Activated naive CD8-positive, alpha-beta T cell treated with anti-CD3 and anti-CD28 coated beads, Interleukin-2, amount 10 ng/mL, durations not matched to agents 7 days and 5 days (primary cell): ENCODE results near the gene MAP3K20. TPM values are rescaled to one million over a fixed set of nuclear protein-coding genes. Genes with fewer than 3 reads are reported as not detected.
"Not testable (repeated sequence)": the region's sequence is repeated elsewhere in the genome, so short reads cannot be mapped to it uniquely, and the experiment has no call there.

Experiments
- ATAC-seq: fragments of 150-1000 bp; cut with Tn5 transposase; one replicate; pipeline ENCODE4 v1.10.0; 2021; ENCODE audit warnings: low read depth, moderate library complexity
- POLR2A ChIA-PET: fragments of 350-600 bp; sonication (Branson Sonifier 250); formaldehyde crosslinking; loops from one replicate; lab custom pipeline; 2021; ENCODE audit warnings: antibody characterized with exemption; lab: Charles Lee
- DNase-seq: peaks from one replicate; pipeline ENCODE4 v3.0.0; 2021
- H3K27ac Mint-ChIP-seq: one replicate; pipeline ENCODE4 v1.8.0; 2022; ENCODE audit warnings: mild to moderate bottlenecking, mixed read lengths
- H3K27me3 Mint-ChIP-seq: one replicate; pipeline ENCODE4 v1.8.0; 2022; ENCODE audit warnings: mild to moderate bottlenecking, moderate library complexity, mixed read lengths
- H3K36me3 Mint-ChIP-seq: one replicate; pipeline ENCODE4 v1.8.0; 2021; ENCODE audit warnings: mild to moderate bottlenecking, mixed read lengths
- H3K4me1 Mint-ChIP-seq: one replicate; pipeline ENCODE4 v1.8.0; 2021; ENCODE audit warnings: mixed read lengths
- H3K4me3 Mint-ChIP-seq: one replicate; pipeline ENCODE4 v1.8.0; 2022; ENCODE audit warnings: mild to moderate bottlenecking, moderate library complexity, mixed read lengths
- H3K9me3 Mint-ChIP-seq: one replicate; pipeline ENCODE4 v1.8.0; 2021; ENCODE audit warnings: mixed read lengths
- total RNA-seq, 2 experiments: library from RNA; stranded (reverse); gene quantifications; one replicate each; pipeline ENCODE4 v1.2.3, GENCODE V29; 2021

Gene MAP3K20
- total RNA-seq, 2 experiments from 2014 or later = 11.8 to 14.9 TPM

- Mint-ChIP-seq H3K4me1 (no peaks in the 10 kb centered on the region), H3K4me3 (no peak overlapping the region), H3K27me3 (peaks cover 8% of the 10 kb centered on the region), H3K36me3 (peaks cover 8% of the 10 kb centered on the region), H3K27ac (no peak overlapping the region), H3K9me3 (peaks cover 5% of the 10 kb centered on the region)
- no peak for DNase-seq
- no peak for ATAC-seq
- POLR2A ChIA-PET = no interaction called here
Measured at GRCh38 chr2:173271135-173271534, 195.5 kb downstream of the MAP3K20 start.

- Mint-ChIP-seq H3K36me3 (peaks cover 3% of the 10 kb centered on the region), H3K27ac (no peak overlapping the region), H3K9me3 (peaks cover 5% of the 10 kb centered on the region), H3K4me3 (no peak overlapping the region), H3K4me1 (no peaks in the 10 kb centered on the region), H3K27me3 (peaks cover 11% of the 10 kb centered on the region)
- ATAC-seq (no peak), DNase-seq (no peak)
- POLR2A ChIA-PET = no interaction called here
Measured at GRCh38 chr2:173271825-173272224, 196.2 kb downstream of the MAP3K20 start.

GRCh38 chr2:173272849-173273248 is 197.2 kb downstream of the MAP3K20 start:
- no peak for ATAC-seq
- Mint-ChIP-seq H3K4me1 (no peaks in the 10 kb centered on the region), H3K9me3 (peaks cover 5% of the 10 kb centered on the region), H3K4me3 (no peak overlapping the region), H3K36me3 (no peaks in the 10 kb centered on the region), H3K27ac (no peak overlapping the region), H3K27me3 (peaks cover 11% of the 10 kb centered on the region)
- POLR2A ChIA-PET = no interaction called here
- no peak for DNase-seq

GRCh38 chr2:173278794-173279526 is 203.3 kb downstream of the MAP3K20 start:
- ATAC-seq = no peak
- Mint-ChIP-seq H3K27ac (no peak overlapping the region), H3K4me1 (no peaks in the 10 kb centered on the region), H3K36me3 (no peaks in the 10 kb centered on the region), H3K27me3 (peaks cover 7% of the 10 kb centered on the region), H3K4me3 (no peak overlapping the region), H3K9me3 (peaks cover 5% of the 10 kb centered on the region)
- DNase-seq = no peak
- POLR2A ChIA-PET = no interaction called here

GRCh38 chr2:173279527-173279868 is 203.9 kb downstream of the MAP3K20 start:
- H3K4me1 Mint-ChIP-seq = no peaks in the 10 kb centered on the region
- no peak overlapping the region for H3K27ac Mint-ChIP-seq
- ATAC-seq (no peak), DNase-seq (no peak)
- H3K9me3 Mint-ChIP-seq = peaks cover 4% of the 10 kb centered on the region
- H3K27me3 Mint-ChIP-seq = peaks cover 5% of the 10 kb centered on the region
- no peaks in the 10 kb centered on the region for H3K36me3 Mint-ChIP-seq
- H3K4me3 Mint-ChIP-seq = no peak overlapping the region
- POLR2A ChIA-PET = no interaction called here

GRCh38 chr2:173280853-173281252 is 205.2 kb downstream of the MAP3K20 start:
- no peaks in the 10 kb centered on the region for H3K36me3 Mint-ChIP-seq
- H3K4me3 Mint-ChIP-seq = no peak overlapping the region

GRCh38 chr2:173281898-173282297 is 206.3 kb downstream of the MAP3K20 start:
- DNase-seq, H3K27ac Mint-ChIP-seq, H3K36me3 Mint-ChIP-seq, ATAC-seq, POLR2A ChIA-PET, H3K4me3 Mint-ChIP-seq, H3K9me3 Mint-ChIP-seq, H3K4me1 Mint-ChIP-seq, H3K27me3 Mint-ChIP-seq: not testable (repeated sequence)

More at GRCh38 chr2:173280853-173281252, 205.2 kb downstream of the MAP3K20 start:
- Mint-ChIP-seq H3K27ac (no peak overlapping the region), H3K4me1 (no peaks in the 10 kb centered on the region), H3K9me3 (peaks cover under 1% of the 10 kb centered on the region), H3K27me3 (peaks cover 8% of the 10 kb centered on the region)
- DNase-seq (no peak), ATAC-seq (no peak)
- POLR2A ChIA-PET = no interaction called here

GRCh38 chr2:173282795-173283545 is 207.3 kb downstream of the MAP3K20 start:
- H3K4me1 Mint-ChIP-seq = no peaks in the 10 kb centered on the region
- no peak for DNase-seq
- peaks cover 5% of the 10 kb centered on the region for H3K27me3 Mint-ChIP-seq
- H3K36me3 Mint-ChIP-seq = no peaks in the 10 kb centered on the region
- POLR2A ChIA-PET = no interaction called here
- H3K4me3 Mint-ChIP-seq = no peak overlapping the region
- ATAC-seq = no peak
- H3K27ac Mint-ChIP-seq = no peak overlapping the region
- no peaks in the 10 kb centered on the region for H3K9me3 Mint-ChIP-seq

- no peak for ATAC-seq
- Mint-ChIP-seq H3K4me1 (no peaks in the 10 kb centered on the region), H3K27ac (no peak overlapping the region), H3K36me3 (no peaks in the 10 kb centered on the region), H3K4me3 (no peak overlapping the region), H3K9me3 (peaks cover 2% of the 10 kb centered on the region), H3K27me3 (peaks cover 3% of the 10 kb centered on the region)
- POLR2A ChIA-PET = no interaction called here
- no peak for DNase-seq
Measured at GRCh38 chr2:173286153-173286809, 210.6 kb downstream of the MAP3K20 start.

- H3K36me3 Mint-ChIP-seq = no peaks in the 10 kb centered on the region
- peaks cover 2% of the 10 kb centered on the region for H3K9me3 Mint-ChIP-seq
- no peak for DNase-seq
- no peak for ATAC-seq
- H3K4me1 Mint-ChIP-seq = no peaks in the 10 kb centered on the region
- H3K27ac Mint-ChIP-seq = no peak overlapping the region
- H3K27me3 Mint-ChIP-seq = peaks cover 3% of the 10 kb centered on the region
- POLR2A ChIA-PET = no interaction called here
- H3K4me3 Mint-ChIP-seq = no peak overlapping the region
Measured at GRCh38 chr2:173287594-173287993, 211.9 kb downstream of the MAP3K20 start.

- no peaks in the 10 kb centered on the region for H3K4me1 Mint-ChIP-seq
- DNase-seq = no peak
- H3K27me3 Mint-ChIP-seq = peaks cover 3% of the 10 kb centered on the region
- POLR2A ChIA-PET = no interaction called here
- H3K4me3 Mint-ChIP-seq = no peak overlapping the region
- peaks cover 2% of the 10 kb centered on the region for H3K9me3 Mint-ChIP-seq
- H3K27ac Mint-ChIP-seq = no peak overlapping the region
- ATAC-seq = no peak
- no peaks in the 10 kb centered on the region for H3K36me3 Mint-ChIP-seq
Measured at GRCh38 chr2:173288561-173288960, 212.9 kb downstream of the MAP3K20 start.

- POLR2A ChIA-PET = no interaction called here
- H3K9me3 Mint-ChIP-seq = peaks cover 2% of the 10 kb centered on the region
Measured at GRCh38 chr2:173290046-173290445, 214.4 kb downstream of the MAP3K20 start.

GRCh38 chr2:173290518-173290917 is 214.9 kb downstream of the MAP3K20 start:
- no peak for DNase-seq
- Mint-ChIP-seq H3K9me3 (peaks cover 2% of the 10 kb centered on the region), H3K27ac (no peak overlapping the region), H3K4me1 (no peaks in the 10 kb centered on the region), H3K4me3 (no peak overlapping the region), H3K27me3 (peaks cover 3% of the 10 kb centered on the region), H3K36me3 (no peaks in the 10 kb centered on the region)
- POLR2A ChIA-PET = no interaction called here
- no peak for ATAC-seq

More at GRCh38 chr2:173290046-173290445, 214.4 kb downstream of the MAP3K20 start:
- H3K4me3 Mint-ChIP-seq = no peak overlapping the region
- peaks cover 3% of the 10 kb centered on the region for H3K27me3 Mint-ChIP-seq
- H3K4me1 Mint-ChIP-seq = no peaks in the 10 kb centered on the region
- H3K36me3 Mint-ChIP-seq = no peaks in the 10 kb centered on the region
- no peak for ATAC-seq
- DNase-seq = no peak
- no peak overlapping the region for H3K27ac Mint-ChIP-seq
